H9 (cell line): ENCODE measurements around the gene TFR2. TPM values are rescaled to one million over a fixed set of nuclear protein-coding genes. Genes with fewer than 3 reads are reported as not detected.

ENCODE experiments used
- DNase-seq: peaks from one replicate; pipeline ENCODE4 v3.0.0-alpha.2; 2017
- H2AFZ ChIP-seq: one replicate; pipeline ENCODE4 v1.6.1; 2013; ENCODE audit warnings: mild to moderate bottlenecking, low read length, control low read depth, moderate library complexity
- H2AK5ac ChIP-seq: 2 replicates; pipeline ENCODE4 v1.6.1; 2013; ENCODE audit warnings: low read length, control low read depth, mixed read lengths; ENCODE audit not compliant: insufficient read length
- H2BK120ac ChIP-seq: one replicate; pipeline ENCODE4 v1.6.1; 2013; ENCODE audit warnings: low read depth, mild to moderate bottlenecking, low read length, control low read depth, inconsistent platforms; ENCODE audit not compliant: poor library complexity, severe bottlenecking
- H2BK12ac ChIP-seq: 2 replicates; pipeline ENCODE4 v1.6.1; 2013; ENCODE audit warnings: low read length, control low read depth, mixed read lengths, low read depth; ENCODE audit not compliant: insufficient read length
- H2BK15ac ChIP-seq: 2 replicates; pipeline ENCODE4 v1.6.1; 2013; ENCODE audit warnings: low read depth, low read length, control low read depth
- H2BK20ac ChIP-seq: one replicate; pipeline ENCODE4 v1.6.1; 2013; ENCODE audit warnings: low read depth, mild to moderate bottlenecking, low read length, control low read depth, inconsistent platforms; ENCODE audit not compliant: poor library complexity, severe bottlenecking
- H2BK5ac ChIP-seq: 2 replicates; pipeline ENCODE4 v1.6.1; 2013; ENCODE audit warnings: low read length, control low read depth, mixed read lengths; ENCODE audit not compliant: insufficient read length
- H3K14ac ChIP-seq: 2 replicates; pipeline ENCODE4 v1.6.1; 2013; ENCODE audit warnings: low read length, control low read depth; ENCODE audit not compliant: insufficient read depth
- H3K18ac ChIP-seq: 2 replicates; pipeline ENCODE4 v1.6.1; 2013; ENCODE audit warnings: low read depth, mild to moderate bottlenecking, mixed read lengths, low read length, control low read depth; ENCODE audit not compliant: insufficient read length
- H3K23ac ChIP-seq: 2 replicates; pipeline ENCODE4 v1.6.1; 2013; ENCODE audit warnings: low read length, control low read depth, mixed read lengths, low read depth; ENCODE audit not compliant: insufficient read length
- H3K23me2 ChIP-seq: 2 replicates; pipeline ENCODE4 v1.6.1; 2013; ENCODE audit warnings: low read depth, mild to moderate bottlenecking, mixed read lengths, low read length, control low read depth; ENCODE audit not compliant: insufficient read length, poor library complexity, severe bottlenecking
- H3K27ac ChIP-seq: 2 replicates; pipeline ENCODE4 v1.5.1; 2013; ENCODE audit warnings: low read length, control low read depth, mixed read lengths, low read depth; ENCODE audit not compliant: insufficient read length
- H3K27me3 ChIP-seq: 2 replicates; pipeline ENCODE4 v1.6.1; 2013; ENCODE audit warnings: low read length, control low read depth, inconsistent platforms; ENCODE audit not compliant: insufficient read depth
- H3K4ac ChIP-seq: 2 replicates; pipeline ENCODE4 v1.6.1; 2013; ENCODE audit warnings: low read depth, mild to moderate bottlenecking, control low read depth, inconsistent platforms, low read length, moderate library complexity
- H3K4me1 ChIP-seq: 2 replicates; pipeline ENCODE4 v1.6.1; 2013; ENCODE audit warnings: low read length, control low read depth, inconsistent platforms; ENCODE audit not compliant: insufficient read depth
- H3K4me2 ChIP-seq: 2 replicates; pipeline ENCODE4 v1.6.1; 2013; ENCODE audit warnings: low read length, control low read depth, mixed read lengths; ENCODE audit not compliant: insufficient read length, insufficient read depth
- H3K56ac ChIP-seq: 2 replicates; pipeline ENCODE4 v1.6.1; 2013; ENCODE audit warnings: low read depth, mild to moderate bottlenecking, mixed read lengths, low read length, control low read depth; ENCODE audit not compliant: insufficient read length
- H3K79me1 ChIP-seq: 2 replicates; pipeline ENCODE4 v1.6.1; 2013; ENCODE audit warnings: low read depth, mild to moderate bottlenecking, moderate library complexity, low read length, control low read depth, inconsistent platforms; ENCODE audit not compliant: insufficient read depth, poor library complexity, severe bottlenecking
- H3K79me2 ChIP-seq: 2 replicates; pipeline ENCODE4 v1.6.1; 2013; ENCODE audit warnings: low read length, control low read depth, inconsistent platforms; ENCODE audit not compliant: insufficient read depth
- H3K9ac ChIP-seq: 2 replicates; pipeline ENCODE4 v1.6.1; 2013; ENCODE audit warnings: low read length, control low read depth, mixed read lengths; ENCODE audit not compliant: insufficient read length; ENCODE audit errors: extremely low read depth
- H3K9me3 ChIP-seq: one replicate; pipeline ENCODE4 v1.6.1; 2013; ENCODE audit warnings: low read depth, low read length, inconsistent platforms; ENCODE audit not compliant: control insufficient read depth
- H3T11ph ChIP-seq: one replicate; pipeline ENCODE4 v1.6.1; 2013; ENCODE audit warnings: mild to moderate bottlenecking, low read length, control low read depth, inconsistent platforms
- H4K20me1 ChIP-seq: one replicate; pipeline ENCODE4 v1.6.1; 2013; ENCODE audit not compliant: control insufficient read depth, insufficient read length, insufficient read depth
- H4K5ac ChIP-seq: 2 replicates; pipeline ENCODE4 v1.6.1; 2013; ENCODE audit warnings: low read depth, mild to moderate bottlenecking, mixed read lengths, low read length, control low read depth; ENCODE audit not compliant: insufficient read length
- H4K8ac ChIP-seq: replicated peaks from 2 replicates; pipeline ENCODE4 v1.6.1; 2013; ENCODE audit warnings: low read length, control low read depth, mixed read lengths, low read depth; ENCODE audit not compliant: insufficient read length
- H4K91ac ChIP-seq: 2 replicates; pipeline ENCODE4 v1.6.1; 2013; ENCODE audit warnings: low read depth, mild to moderate bottlenecking, moderate library complexity, mixed read lengths, low read length, control low read depth; ENCODE audit not compliant: insufficient read length
- H3K27ac Mint-ChIP-seq, 3 experiments: 2 replicates in 2 of 3; 3 replicates in 1 of 3; pipeline ENCODE4 v1.8.0; 2020 to 2021; ENCODE audit warnings: mixed read lengths in 3 of 3, mild to moderate bottlenecking in 1 of 3, moderate library complexity in 1 of 3
- H3K27me3 Mint-ChIP-seq: 2 replicates; pipeline ENCODE4 v1.8.0; 2021; ENCODE audit warnings: low read depth, mild to moderate bottlenecking, moderate library complexity, mixed read lengths
- H3K36me3 Mint-ChIP-seq, 3 experiments: 2 replicates in 2 of 3; 3 replicates in 1 of 3; pipeline ENCODE4 v1.8.0; 2020 to 2021; ENCODE audit warnings: low read depth in 3 of 3, mixed read lengths in 3 of 3; ENCODE audit not compliant: insufficient read depth in 1 of 3
- H3K4me1 Mint-ChIP-seq, 2 experiments: 2 replicates each; pipeline ENCODE4 v1.8.0; 2020; ENCODE audit warnings: mixed read lengths in 2 of 2
- H3K4me3 Mint-ChIP-seq, 2 experiments: 2 replicates in 1 of 2; 3 replicates in 1 of 2; pipeline ENCODE4 v1.8.0; 2020 to 2021; ENCODE audit warnings: mild to moderate bottlenecking in 2 of 2, mixed read lengths in 2 of 2, moderate library complexity in 1 of 2
- H3K9me3 Mint-ChIP-seq, 2 experiments: 2 replicates in 1 of 2; 3 replicates in 1 of 2; pipeline ENCODE4 v1.8.0; 2020; ENCODE audit warnings: mild to moderate bottlenecking in 2 of 2, mixed read lengths in 2 of 2, moderate library complexity in 1 of 2
- CTCF ChIP-seq: fragments of 200-600 bp; sonication (generic); conservative IDR thresholded peaks from 3 replicates; pipeline ENCODE4 v1.8.0; 2021; ENCODE audit warnings: antibody characterized with exemption, mild to moderate bottlenecking
- WGBS: extraction: QIAGEN DNeasy Blood & Tissue Kit; methylation state at CpG from one replicate; pipeline ENCODE4 v1.1.7; 2013; ENCODE audit warnings: missing lambda C conversion rate, low lambda C conversion rate, mixed read lengths; ENCODE audit not compliant: insufficient read length; ENCODE audit errors: extremely low coverage; 5-methylcytosine and 5-hydroxymethylcytosine counted together
- total RNA-seq: library from RNA; stranded (reverse); gene quantifications from 2 replicates; pipeline ENCODE4 v1.2.1, GENCODE V29; 2021

Gene TFR2
- total RNA-seq, 1 experiment from 2014 or later = 2.3 TPM

- no peaks in the 10 kb centered on the region for H3K4me1 ChIP-seq
- H4K91ac ChIP-seq = no peak overlapping the region
- peaks cover 5 to 47% (median 9%) of the 10 kb centered on the region in 3 experiments; a peak in 5 of 7 replicates for H3K36me3 Mint-ChIP-seq
- DNase-seq = no peak
- no peak overlapping the region for H3T11ph ChIP-seq
- no peak overlapping the region for H3K4ac ChIP-seq
- H3K14ac ChIP-seq = no peak overlapping the region
- H2AFZ ChIP-seq = no peak overlapping the region
- no peak overlapping the region for H2AK5ac ChIP-seq
- no peak overlapping the region for H3K27ac ChIP-seq
- no peak overlapping the region for H3K4me3 Mint-ChIP-seq
- no peak overlapping the region for H3K23ac ChIP-seq
- H3K27me3 Mint-ChIP-seq = peaks cover 30% of the 10 kb centered on the region
- H3K56ac ChIP-seq = no peak overlapping the region
- no peaks in the 10 kb centered on the region for H3K23me2 ChIP-seq
- H2BK15ac ChIP-seq = no peak overlapping the region
- no peak overlapping the region for H3K18ac ChIP-seq
- no peaks in the 10 kb centered on the region for H3K9me3 ChIP-seq
- H3K9ac ChIP-seq = no peak overlapping the region
- WGBS = no CpG with 5 or more reads among the region's 7 CpGs
- no peak overlapping the region for H4K8ac ChIP-seq
- no peak overlapping the region for H2BK120ac ChIP-seq
- H3K79me2 ChIP-seq = no peaks in the 10 kb centered on the region
- TF ChIP-seq CTCF = no peak
- no peak overlapping the region for H4K5ac ChIP-seq
- H3K9me3 Mint-ChIP-seq = no peaks in the 10 kb centered on the region
- H3K27me3 ChIP-seq = no peaks in the 10 kb centered on the region
- H3K4me2 ChIP-seq = no peak overlapping the region
- H3K4me1 Mint-ChIP-seq = peaks cover 4 to 5% of the 10 kb centered on the region in 2 experiments
- H2BK5ac ChIP-seq = no peak overlapping the region
- no peaks in the 10 kb centered on the region for H4K20me1 ChIP-seq
- no peaks in the 10 kb centered on the region for H3K79me1 ChIP-seq
- H2BK20ac ChIP-seq = no peak overlapping the region
- no peak overlapping the region; a peak in 1 of 7 replicates for H3K27ac Mint-ChIP-seq
- no peak overlapping the region for H2BK12ac ChIP-seq
These were observed 46.2 kb downstream of the TFR2 start for GRCh38 chr7:100595188-100595587.
